HG03025 (cell line): ENCODE results near the gene FCER1G.

Experiments used
- ATAC-seq: cut with Tn5 transposase; IDR thresholded peaks from one replicate; pipeline ENCODE4 v1.9.1; 2021; ENCODE audit warnings: mild to moderate bottlenecking, moderate library complexity; ENCODE audit not compliant: unreplicated experiment, low FRiP score

FCER1G gene

GRCh38 chr1:161187311-161187710, 27.8 kb upstream of the FCER1G start:
- ATAC-seq: no peak

- ATAC-seq: no peak
Measured at GRCh38 chr1:161188381-161188780, 26.7 kb upstream of the FCER1G start.

- no peak for ATAC-seq
Measured at GRCh38 chr1:161189036-161189435, 26.1 kb upstream of the FCER1G start.

DNA sequence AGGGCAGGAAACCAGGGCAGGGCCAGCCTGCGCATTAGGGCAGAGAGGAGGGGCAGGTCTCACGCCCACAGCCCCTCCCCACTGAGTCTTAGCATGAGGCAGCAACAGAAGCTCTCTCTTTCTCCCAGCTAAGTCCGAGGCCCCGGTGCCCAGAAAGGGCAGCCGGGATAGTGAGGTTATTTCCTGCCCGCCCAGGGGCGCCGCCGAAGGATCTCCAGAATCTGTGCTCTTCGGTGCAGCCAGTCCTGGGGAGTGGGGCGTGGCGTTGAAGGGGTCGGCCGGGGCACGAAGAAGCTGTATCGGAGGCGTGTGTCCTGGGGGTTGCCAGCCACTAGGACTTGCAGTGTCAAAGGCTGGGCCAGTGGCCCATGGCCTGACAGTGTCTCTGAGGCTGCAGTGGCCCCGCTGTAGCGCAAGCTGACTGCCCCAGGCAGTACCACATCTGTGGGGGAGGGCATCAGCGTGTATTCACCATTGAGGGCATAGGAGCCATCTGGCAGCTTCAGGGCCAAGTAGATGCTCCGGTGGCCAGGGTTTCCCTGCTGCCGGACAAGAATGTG, 24.1 kb upstream of the FCER1G start:
- ATAC-seq: no peak

- ATAC-seq: no peak
Measured at GRCh38 chr1:161191971-161192370, 23.1 kb upstream of the FCER1G start.

DNA sequence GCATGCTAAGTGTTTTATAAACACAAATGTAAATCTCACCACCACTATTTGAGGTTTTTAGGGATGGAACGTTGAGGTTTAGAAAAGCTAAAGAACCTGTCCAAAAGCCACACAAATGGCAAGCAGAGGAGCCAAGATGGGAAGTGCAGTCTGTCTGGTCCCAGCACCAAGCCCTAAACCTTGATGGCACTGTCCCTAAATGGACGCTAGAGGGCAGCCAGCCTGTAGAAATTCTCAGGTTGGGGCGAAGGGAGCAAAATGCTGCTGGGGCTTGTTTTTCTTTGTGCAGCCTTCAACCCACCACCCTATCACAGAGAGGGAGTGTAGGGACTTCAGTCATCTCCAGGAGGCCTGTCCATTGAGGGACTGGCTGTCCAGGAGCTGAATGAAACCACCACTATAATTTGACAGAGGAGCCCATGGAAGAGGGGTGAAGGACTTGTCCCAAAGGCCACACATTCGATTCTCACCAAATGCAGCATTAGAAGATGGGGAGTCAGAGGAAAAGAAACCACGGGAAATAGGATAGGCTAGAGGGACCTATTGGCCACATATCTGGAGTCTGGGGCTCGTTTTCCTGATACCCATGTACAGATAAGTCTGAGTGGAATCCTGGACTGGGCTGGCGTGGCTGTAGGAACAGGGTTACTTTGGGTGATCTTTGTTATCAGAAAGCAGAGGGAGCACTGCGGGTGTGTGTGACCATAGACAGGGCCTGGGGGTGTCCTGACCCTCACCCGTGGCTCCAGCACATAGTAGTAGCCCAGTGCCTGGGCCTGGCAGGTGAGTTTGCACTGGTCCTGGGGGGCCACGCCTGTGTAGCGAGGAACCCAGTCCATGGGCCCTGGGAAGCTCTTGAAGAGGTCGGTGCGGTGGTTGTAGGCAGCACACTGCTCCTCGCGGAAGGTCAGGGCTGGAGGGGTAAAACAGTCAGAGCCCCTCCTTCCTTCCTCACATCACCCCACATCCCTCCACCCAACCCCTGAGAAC, 22.3 kb upstream of the FCER1G start:
- ATAC-seq: no peak

DNA sequence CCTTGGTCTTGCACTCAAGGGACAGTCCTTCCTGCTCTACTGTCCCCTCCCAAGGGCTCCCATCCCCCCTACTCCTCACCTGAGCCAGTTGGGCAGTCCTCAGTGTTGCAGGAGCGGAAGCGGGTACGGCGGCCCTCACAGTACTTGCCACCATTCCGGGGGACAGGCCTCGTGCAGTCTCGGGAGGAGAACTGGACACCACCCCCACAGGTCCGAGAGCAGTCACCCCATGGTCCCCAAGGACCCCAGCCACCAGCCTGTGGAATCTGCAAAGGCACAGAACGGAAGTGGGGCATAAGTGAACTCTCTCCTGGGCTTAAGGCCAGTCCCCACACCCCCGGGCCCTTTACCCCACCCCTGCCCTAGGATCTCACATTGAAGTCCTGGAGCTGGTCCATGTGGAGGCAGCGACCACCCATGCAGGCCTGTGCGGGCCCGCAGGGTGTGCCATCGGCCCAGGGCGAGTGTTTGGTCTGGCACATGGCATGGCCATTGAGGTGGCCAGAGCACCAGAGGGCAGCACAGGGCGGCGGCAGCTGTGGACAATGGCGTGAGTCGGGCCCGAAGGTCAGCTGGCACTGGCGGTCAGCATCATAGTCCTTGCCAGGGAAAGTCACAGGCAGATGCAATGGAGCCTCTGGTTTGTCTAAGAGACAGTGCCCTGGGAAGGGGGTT, 21.4 kb upstream of the FCER1G start:
- no peak for ATAC-seq

DNA sequence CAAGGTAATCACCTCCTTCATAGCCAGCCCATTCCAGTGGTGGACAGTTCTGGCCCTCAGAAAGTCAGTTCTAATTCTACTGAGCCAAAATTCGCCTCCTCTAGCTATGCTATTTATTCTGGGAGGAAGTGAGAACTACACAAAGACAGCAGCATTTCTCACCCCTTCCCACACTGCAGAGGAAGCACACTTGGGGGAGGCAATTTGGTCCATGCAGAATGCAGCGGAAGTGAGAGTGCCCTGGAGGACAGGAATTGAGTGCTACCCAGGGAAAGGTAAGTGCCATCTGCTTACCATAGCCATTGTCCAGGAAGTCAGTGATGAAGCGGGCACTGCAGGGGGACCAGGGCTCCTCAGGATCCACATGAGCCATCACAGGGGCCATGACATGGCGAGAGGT, 19.9 kb upstream of the FCER1G start:
- ATAC-seq: no peak

DNA sequence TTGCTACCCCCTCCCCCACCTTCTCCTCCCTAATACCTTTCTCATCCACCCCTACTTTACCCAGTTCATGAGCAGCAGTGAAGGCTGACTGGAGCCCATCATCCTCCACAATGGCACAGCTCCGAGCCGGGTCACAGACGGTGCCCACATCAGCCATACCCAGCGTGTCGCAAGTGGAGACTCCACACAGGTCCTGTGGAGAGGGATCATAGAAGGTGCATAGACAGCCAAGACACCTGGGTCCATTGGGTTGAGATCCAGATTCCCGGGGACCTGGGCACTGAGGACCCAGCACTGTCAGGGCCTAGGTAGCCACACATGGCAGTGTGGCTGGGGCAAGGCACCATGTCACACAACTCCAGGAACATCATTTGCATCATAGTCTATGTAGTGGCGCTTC, 19.0 kb upstream of the FCER1G start:
- no peak for ATAC-seq

- ATAC-seq: no peak
Measured at GRCh38 chr1:161196521-161197451, 18.3 kb upstream of the FCER1G start.

DNA sequence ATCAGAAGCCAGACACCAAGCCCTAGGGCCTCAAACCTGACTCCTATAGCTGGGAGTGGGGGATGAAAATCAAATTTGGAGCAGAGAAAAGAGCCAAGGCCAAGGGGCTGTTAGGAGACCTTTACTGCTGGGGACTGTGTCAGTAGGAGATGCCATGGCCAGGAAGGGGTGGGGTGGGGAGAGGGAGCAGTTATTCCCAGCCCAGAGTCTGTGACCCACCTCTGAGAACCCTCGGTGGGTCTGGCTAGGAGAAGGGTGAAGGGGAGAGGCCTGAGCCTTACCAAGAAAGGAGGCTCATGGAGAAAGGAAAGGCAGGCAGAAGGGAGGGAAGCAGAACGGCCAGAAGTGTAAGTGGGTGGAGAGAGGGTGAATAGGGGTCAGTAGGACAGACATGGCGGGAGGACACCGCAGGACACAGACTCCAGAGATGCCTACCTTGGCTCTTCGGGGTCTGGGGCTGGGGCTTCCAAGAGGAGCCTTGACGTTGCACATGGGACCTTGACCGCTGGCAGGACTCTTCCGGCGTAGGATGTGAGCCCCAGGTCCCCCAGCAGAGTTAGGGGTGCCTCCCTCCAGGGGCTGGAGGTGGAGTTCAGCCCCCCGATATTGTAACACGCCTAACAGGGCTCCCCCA, 17.4 kb upstream of the FCER1G start:
- no peak for ATAC-seq

- no peak for ATAC-seq
Measured at GRCh38 chr1:161198194-161198896, 16.8 kb upstream of the FCER1G start.

DNA sequence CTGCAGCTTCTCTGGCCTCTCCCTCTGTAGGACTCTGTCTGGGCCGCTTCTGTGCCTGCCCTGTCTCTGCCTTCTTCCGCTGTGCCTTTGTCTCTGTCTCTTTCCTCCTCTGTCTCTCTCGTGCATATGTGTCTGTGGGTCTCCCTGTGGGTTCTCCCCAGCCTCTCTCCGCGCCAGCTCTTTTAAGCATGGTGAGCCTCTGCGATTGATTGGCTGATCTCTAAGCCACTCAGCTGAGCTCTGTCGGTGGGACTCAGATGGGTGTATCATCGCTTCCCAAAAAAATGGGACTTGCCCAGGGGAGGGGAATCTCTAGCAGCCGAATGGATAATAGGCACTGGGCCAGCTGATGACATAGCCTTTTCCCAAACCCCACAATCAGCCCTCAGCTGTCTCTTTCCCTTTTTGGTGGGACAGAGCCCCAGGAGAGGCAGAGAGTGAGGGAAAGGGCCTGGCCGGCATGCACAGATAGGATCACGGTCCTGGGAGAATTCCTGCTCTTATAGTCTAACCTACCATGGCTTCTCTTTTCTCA, 16.1 kb upstream of the FCER1G start, which contains the start of gene ADAMTS4:
Gene ADAMTS4, minus strand, starts transcription at position 158 of the 535 bp plus-strand sequence. CDS start 427 bp downstream, outside the sequence.
- no peak for ATAC-seq

DNA sequence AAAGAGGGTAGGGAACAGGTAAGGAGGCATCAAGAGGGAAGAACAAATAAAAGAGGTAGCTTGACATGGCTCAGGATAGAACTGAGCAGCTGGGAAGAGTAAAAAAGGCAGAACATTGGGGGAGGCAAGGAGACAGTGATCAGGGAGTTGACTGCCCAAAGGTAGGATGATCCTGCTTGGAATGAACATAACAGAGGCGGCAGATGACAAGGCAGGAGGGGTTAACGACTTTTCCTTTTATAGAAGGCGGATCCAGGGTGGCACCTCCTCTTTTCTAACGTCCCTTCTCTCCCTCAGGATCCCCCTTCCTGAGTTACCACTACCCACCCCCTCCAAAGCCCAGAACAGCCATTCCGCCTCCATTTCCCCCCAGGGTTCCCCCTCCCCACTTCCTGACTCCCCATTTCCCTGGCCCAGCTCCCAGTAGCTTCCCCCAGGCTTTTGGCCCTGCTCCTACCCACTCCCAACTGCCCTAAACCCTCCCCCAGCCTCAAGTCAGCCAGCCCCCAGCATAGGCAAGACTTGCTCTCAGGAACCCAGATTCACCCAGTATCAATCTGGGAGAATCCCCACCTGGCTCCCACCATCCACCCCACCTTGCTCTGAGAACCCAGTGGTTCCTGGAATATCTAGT, 15.5 kb upstream of the FCER1G start:
- ATAC-seq: no peak

DNA sequence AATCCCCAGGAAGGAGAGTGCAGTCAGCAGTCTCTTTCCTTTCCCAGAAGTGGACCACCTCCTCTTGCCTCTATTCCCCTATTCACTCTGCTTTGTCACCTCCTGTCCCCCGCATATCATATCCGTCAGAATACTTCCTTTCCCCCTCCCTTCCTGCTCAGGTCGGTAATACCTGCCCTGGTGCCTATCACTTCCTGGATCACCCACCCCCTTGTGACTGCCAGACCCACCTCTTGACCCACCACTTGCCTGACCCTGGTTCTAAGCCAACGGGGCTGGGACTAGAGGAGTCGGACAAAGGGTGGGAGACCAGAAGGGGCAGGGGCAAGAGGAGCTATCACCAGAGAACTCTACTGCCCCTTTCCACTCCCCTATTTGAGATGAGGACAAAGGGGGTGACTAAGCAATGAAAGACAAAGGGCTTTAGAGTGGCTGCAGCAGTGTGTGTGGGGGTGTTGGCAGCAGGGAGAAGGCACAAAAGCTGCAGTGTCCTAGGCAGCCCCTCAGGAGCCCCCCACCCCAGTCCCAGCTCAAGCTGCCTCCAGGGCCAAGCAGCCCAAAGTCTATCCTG, 14.6 kb upstream of the FCER1G start:
- no peak for ATAC-seq

GRCh38 chr1:161200992-161201835, 13.9 kb upstream of the FCER1G start:
- no peak for ATAC-seq
